ENCODE data around the gene TNFRSF21. TPM values are rescaled to one million over a fixed set of nuclear protein-coding genes. Genes with fewer than 3 reads are reported as not detected.

The TNFRSF21 gene
- total RNA-seq, 2 donors from 2014 or later: 24.6 to 26.0 TPM

GRCh38 chr6:47307362-47308197 is 2.1 kb downstream of the TNFRSF21 start:
- H3K27ac ChIP-seq: no peak overlapping the region
- TF ChIP-seq, protein P1, sequence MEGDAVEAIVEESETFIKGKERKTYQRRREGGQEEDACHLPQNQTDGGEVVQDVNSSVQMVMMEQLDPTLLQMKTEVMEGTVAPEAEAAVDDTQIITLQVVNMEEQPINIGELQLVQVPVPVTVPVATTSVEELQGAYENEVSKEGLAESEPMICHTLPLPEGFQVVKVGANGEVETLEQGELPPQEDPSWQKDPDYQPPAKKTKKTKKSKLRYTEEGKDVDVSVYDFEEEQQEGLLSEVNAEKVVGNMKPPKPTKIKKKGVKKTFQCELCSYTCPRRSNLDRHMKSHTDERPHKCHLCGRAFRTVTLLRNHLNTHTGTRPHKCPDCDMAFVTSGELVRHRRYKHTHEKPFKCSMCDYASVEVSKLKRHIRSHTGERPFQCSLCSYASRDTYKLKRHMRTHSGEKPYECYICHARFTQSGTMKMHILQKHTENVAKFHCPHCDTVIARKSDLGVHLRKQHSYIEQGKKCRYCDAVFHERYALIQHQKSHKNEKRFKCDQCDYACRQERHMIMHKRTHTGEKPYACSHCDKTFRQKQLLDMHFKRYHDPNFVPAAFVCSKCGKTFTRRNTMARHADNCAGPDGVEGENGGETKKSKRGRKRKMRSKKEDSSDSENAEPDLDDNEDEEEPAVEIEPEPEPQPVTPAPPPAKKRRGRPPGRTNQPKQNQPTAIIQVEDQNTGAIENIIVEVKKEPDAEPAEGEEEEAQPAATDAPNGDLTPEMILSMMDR (IDR thresholded peaks at IDR 0.05): no peak
- TF ChIP-seq POLR2A (IDR thresholded peaks at IDR 0.05): no peak
- 83 to 85% methylated on average over 6 to 7 of the region's 7 CpGs for WGBS, 2 donors
- no peak for DNase-seq
- no peaks in the 10 kb centered on the region for H3K27me3 ChIP-seq
- H3K4me1 ChIP-seq: peaks cover 30% of the 10 kb centered on the region
- ATAC-seq: no peak
- H3K36me3 ChIP-seq (replicated peaks in 1 of 2; ENCODE audit: insufficient read depth in 1 of 2, low read depth in 2 of 2): no peaks in the 10 kb centered on the region
- peak overlapping the region in 1 of 2 donors; percentile 66 for H3K4me3 ChIP-seq
- no peaks in the 10 kb centered on the region for H3K9me3 ChIP-seq
- intact Hi-C loops (cut with DNase I): loop anchor here (5.0 kb wide), 1 partner anchor 205 kb away; no protein-coding TSS in a partner anchor

DNA sequence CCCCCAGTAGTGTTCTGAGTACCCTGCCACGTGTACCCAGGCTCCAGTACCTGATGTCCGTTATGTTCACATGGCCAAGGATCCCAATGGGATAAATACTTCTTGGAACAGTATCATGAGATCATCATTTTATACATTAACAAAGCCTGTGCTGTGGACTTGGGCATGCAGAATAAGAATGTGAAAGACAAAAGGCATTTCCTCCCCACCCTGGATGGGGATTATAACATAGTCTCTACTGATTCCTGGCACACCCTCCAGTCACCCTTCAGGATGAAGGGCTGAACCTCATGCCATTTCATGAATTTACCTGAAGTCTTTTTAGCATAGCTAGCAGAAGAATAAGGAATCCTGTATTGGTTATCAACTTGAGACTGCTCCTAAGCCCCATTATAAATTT is 2.8 kb downstream of the TNFRSF21 start:
- H3K9me3 ChIP-seq: no peaks in the 10 kb centered on the region
- WGBS, 2 donors: 70 to 84% methylated on average over 2 of the region's 2 CpGs
- TF ChIP-seq, protein P1 (IDR thresholded peaks at IDR 0.05): no peak
- TF ChIP-seq POLR2A (IDR thresholded peaks at IDR 0.05): no peak
- no peak overlapping the region for H3K4me3 ChIP-seq
- H3K27ac ChIP-seq: no peak overlapping the region
- H3K36me3 ChIP-seq (replicated peaks in 1 of 2; ENCODE audit: insufficient read depth in 1 of 2, low read depth in 2 of 2): no peaks in the 10 kb centered on the region
- no peak for DNase-seq
- intact Hi-C loops (cut with DNase I): loop anchor here (5.0 kb wide), 1 partner anchor 205 kb away; no protein-coding TSS in a partner anchor
- H3K4me1 ChIP-seq: peaks cover 36% of the 10 kb centered on the region
- H3K27me3 ChIP-seq: no peaks in the 10 kb centered on the region
- ATAC-seq: no peak

- intact Hi-C loops (cut with DNase I): no loop called here
- WGBS, 2 donors: 37 to 71% methylated on average over 1 of the region's 1 CpG
- H3K9me3 ChIP-seq: no peaks in the 10 kb centered on the region
- no peak for DNase-seq
- ATAC-seq: no peak
- TF ChIP-seq, protein P1 (IDR thresholded peaks at IDR 0.05): no peak
- no peak for TF ChIP-seq POLR2A (IDR thresholded peaks at IDR 0.05)
- peaks cover 37% of the 10 kb centered on the region for H3K4me1 ChIP-seq
- no peaks in the 10 kb centered on the region for H3K36me3 ChIP-seq (replicated peaks in 1 of 2; ENCODE audit: insufficient read depth in 1 of 2, low read depth in 2 of 2)
- no peaks in the 10 kb centered on the region for H3K27me3 ChIP-seq
- H3K4me3 ChIP-seq: no peak overlapping the region
- no peak overlapping the region for H3K27ac ChIP-seq
Observed at GRCh38 chr6:47303861-47304260, 5.8 kb downstream of the TNFRSF21 start.

DNA sequence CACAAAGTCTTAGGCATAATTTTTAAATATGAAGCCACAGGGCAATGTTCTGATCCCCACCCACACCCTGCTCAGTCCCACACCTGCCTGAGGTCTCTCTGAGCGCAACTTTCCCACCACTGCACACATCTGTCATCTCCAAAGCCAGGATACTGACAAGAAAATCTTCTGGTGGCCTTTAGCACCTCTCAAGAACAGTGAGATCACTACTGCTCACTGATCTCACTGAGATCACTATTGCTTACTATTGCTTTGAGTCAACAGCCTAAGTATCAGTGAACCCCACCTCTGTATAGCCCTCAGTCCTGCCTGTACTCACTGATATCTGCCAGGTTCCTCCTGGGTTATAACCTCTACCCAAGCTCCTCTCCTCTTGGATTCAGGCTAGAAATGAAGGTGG is 6.4 kb downstream of the TNFRSF21 start:
- peaks cover 32% of the 10 kb centered on the region for H3K4me1 ChIP-seq
- intact Hi-C loops (cut with DNase I): no loop called here
- no peaks in the 10 kb centered on the region for H3K27me3 ChIP-seq
- H3K4me3 ChIP-seq: no peak overlapping the region
- H3K27ac ChIP-seq: no peak overlapping the region
- H3K9me3 ChIP-seq: no peaks in the 10 kb centered on the region
- ATAC-seq: no peak
- TF ChIP-seq, protein P1 (IDR thresholded peaks at IDR 0.05): no peak
- TF ChIP-seq POLR2A (IDR thresholded peaks at IDR 0.05): no peak
- no peaks in the 10 kb centered on the region for H3K36me3 ChIP-seq (replicated peaks in 1 of 2; ENCODE audit: insufficient read depth in 1 of 2, low read depth in 2 of 2)
- no peak for DNase-seq
- 84 to 93% methylated on average over 1 of the region's 1 CpG for WGBS, 2 donors

All from body of pancreas (tissue), 4 donors.